ENCODE results near the gene LEF1. TPM values are rescaled to one million over a fixed set of nuclear protein-coding genes. Genes with fewer than 3 reads are reported as not detected.

LEF1 gene
- total RNA-seq, 2 donors from 2014 or later: 73.4 to 93.4 TPM

- Mint-ChIP-seq H3K36me3 (ENCODE audit: low read depth) (peaks cover 27% of the 10 kb centered on the region), H3K27me3 (no peaks in the 10 kb centered on the region), H3K4me3 (peak overlapping the region; percentile 20), H3K27ac (no peak overlapping the region), H3K9me3 (no peaks in the 10 kb centered on the region), H3K4me1 (peaks cover 42% of the 10 kb centered on the region)
- no peak for ATAC-seq (replicated peaks)
Measured at GRCh38 chr4:108120789-108121188, 47.9 kb downstream of the LEF1 start.

- Mint-ChIP-seq H3K27ac (peak overlapping the region; percentile 88), H3K4me1 (peaks cover 53% of the 10 kb centered on the region), H3K36me3 (ENCODE audit: low read depth) (peaks cover 26% of the 10 kb centered on the region), H3K27me3 (no peaks in the 10 kb centered on the region), H3K9me3 (no peaks in the 10 kb centered on the region), H3K4me3 (peak overlapping the region; percentile 80)
- ATAC-seq (replicated peaks): peak; percentile 38
Measured at GRCh38 chr4:108119199-108119800, 49.4 kb downstream of the LEF1 start.

- H3K4me1 Mint-ChIP-seq: peaks cover 59% of the 10 kb centered on the region
- peak overlapping the region; percentile 88 for H3K27ac Mint-ChIP-seq
- peak; percentile 50 for ATAC-seq (replicated peaks)
- H3K36me3 Mint-ChIP-seq (ENCODE audit: low read depth): peaks cover 30% of the 10 kb centered on the region
- no peaks in the 10 kb centered on the region for H3K9me3 Mint-ChIP-seq
- H3K4me3 Mint-ChIP-seq: peak overlapping the region; percentile 80
- no peaks in the 10 kb centered on the region for H3K27me3 Mint-ChIP-seq
Measured at GRCh38 chr4:108118505-108118904, 50.2 kb downstream of the LEF1 start.

GRCh38 chr4:108117418-108118182 lies 51.1 kb downstream of the LEF1 start:
- peaks cover 32% of the 10 kb centered on the region for H3K36me3 Mint-ChIP-seq (ENCODE audit: low read depth)
- peaks cover 65% of the 10 kb centered on the region for H3K4me1 Mint-ChIP-seq
- ATAC-seq (replicated peaks): peak; percentile 30
- no peaks in the 10 kb centered on the region for H3K9me3 Mint-ChIP-seq
- H3K27ac Mint-ChIP-seq: peak overlapping the region; percentile 88
- peak overlapping the region; percentile 80 for H3K4me3 Mint-ChIP-seq
- no peaks in the 10 kb centered on the region for H3K27me3 Mint-ChIP-seq

GRCh38 chr4:108116423-108117168 lies 52.1 kb downstream of the LEF1 start:
- peaks cover 32% of the 10 kb centered on the region for H3K36me3 Mint-ChIP-seq (ENCODE audit: low read depth)
- no peaks in the 10 kb centered on the region for H3K9me3 Mint-ChIP-seq
- ATAC-seq (replicated peaks): peak; percentile 72
- H3K4me1 Mint-ChIP-seq: peaks cover 63% of the 10 kb centered on the region
- no peaks in the 10 kb centered on the region for H3K27me3 Mint-ChIP-seq
- peak overlapping the region; percentile 80 for H3K4me3 Mint-ChIP-seq
- H3K27ac Mint-ChIP-seq: peak overlapping the region; percentile 88

- H3K36me3 Mint-ChIP-seq (ENCODE audit: low read depth): peaks cover 43% of the 10 kb centered on the region
- no peaks in the 10 kb centered on the region for H3K9me3 Mint-ChIP-seq
- no peaks in the 10 kb centered on the region for H3K27me3 Mint-ChIP-seq
- peak overlapping the region; percentile 80 for H3K4me3 Mint-ChIP-seq
- ATAC-seq (replicated peaks): no peak
- H3K4me1 Mint-ChIP-seq: peaks cover 65% of the 10 kb centered on the region
- H3K27ac Mint-ChIP-seq: peak overlapping the region; percentile 88
Measured at GRCh38 chr4:108115168-108115526, 53.6 kb downstream of the LEF1 start.

- no peak for ATAC-seq (replicated peaks)
- H3K9me3 Mint-ChIP-seq: no peaks in the 10 kb centered on the region
- no peaks in the 10 kb centered on the region for H3K27me3 Mint-ChIP-seq
- H3K4me3 Mint-ChIP-seq: peak overlapping the region; percentile 80
- H3K36me3 Mint-ChIP-seq (ENCODE audit: low read depth): peaks cover 43% of the 10 kb centered on the region
- peaks cover 72% of the 10 kb centered on the region for H3K4me1 Mint-ChIP-seq
- peak overlapping the region; percentile 88 for H3K27ac Mint-ChIP-seq
Measured at GRCh38 chr4:108114503-108114902, 54.2 kb downstream of the LEF1 start.

GRCh38 chr4:108113229-108113628 lies 55.5 kb downstream of the LEF1 start:
- Mint-ChIP-seq H3K27ac (peak overlapping the region; percentile 88), H3K9me3 (no peaks in the 10 kb centered on the region), H3K36me3 (ENCODE audit: low read depth) (peaks cover 44% of the 10 kb centered on the region), H3K4me1 (peaks cover 78% of the 10 kb centered on the region), H3K4me3 (peak overlapping the region; percentile 80), H3K27me3 (no peaks in the 10 kb centered on the region)
- ATAC-seq (replicated peaks): peak; percentile 21

- no peaks in the 10 kb centered on the region for H3K27me3 Mint-ChIP-seq
- no peaks in the 10 kb centered on the region for H3K9me3 Mint-ChIP-seq
- H3K4me1 Mint-ChIP-seq: peaks cover 79% of the 10 kb centered on the region
- no peak overlapping the region for H3K27ac Mint-ChIP-seq
- H3K36me3 Mint-ChIP-seq (ENCODE audit: low read depth): peaks cover 52% of the 10 kb centered on the region
- ATAC-seq (replicated peaks): no peak
- peak overlapping the region; percentile 80 for H3K4me3 Mint-ChIP-seq
Measured at GRCh38 chr4:108111781-108112180, 57.0 kb downstream of the LEF1 start.

- Mint-ChIP-seq H3K27me3 (no peaks in the 10 kb centered on the region), H3K27ac (peak overlapping the region; percentile 89), H3K4me1 (peaks cover 81% of the 10 kb centered on the region), H3K9me3 (no peaks in the 10 kb centered on the region), H3K4me3 (peak overlapping the region; percentile 78), H3K36me3 (ENCODE audit: low read depth) (peaks cover 54% of the 10 kb centered on the region)
- ATAC-seq (replicated peaks): no peak
Measured at GRCh38 chr4:108110450-108110849, 58.3 kb downstream of the LEF1 start.

- Mint-ChIP-seq H3K27me3 (no peaks in the 10 kb centered on the region), H3K4me3 (peak overlapping the region; percentile 78), H3K27ac (peak overlapping the region; percentile 89), H3K36me3 (ENCODE audit: low read depth) (peaks cover 51% of the 10 kb centered on the region), H3K9me3 (no peaks in the 10 kb centered on the region), H3K4me1 (peaks cover 77% of the 10 kb centered on the region)
- peak; percentile 8 for ATAC-seq (replicated peaks)
Measured at GRCh38 chr4:108109997-108110416, 58.7 kb downstream of the LEF1 start.

GRCh38 chr4:108109111-108109510 lies 59.6 kb downstream of the LEF1 start:
- peaks cover 50% of the 10 kb centered on the region for H3K36me3 Mint-ChIP-seq (ENCODE audit: low read depth)
- H3K27ac Mint-ChIP-seq: peak overlapping the region; percentile 89
- H3K4me1 Mint-ChIP-seq: peaks cover 74% of the 10 kb centered on the region
- no peaks in the 10 kb centered on the region for H3K9me3 Mint-ChIP-seq
- no peak for ATAC-seq (replicated peaks)
- H3K4me3 Mint-ChIP-seq: peak overlapping the region; percentile 78
- no peaks in the 10 kb centered on the region for H3K27me3 Mint-ChIP-seq

- Mint-ChIP-seq H3K9me3 (no peaks in the 10 kb centered on the region), H3K36me3 (ENCODE audit: low read depth) (peaks cover 53% of the 10 kb centered on the region), H3K27ac (peak overlapping the region; percentile 89), H3K4me3 (peak overlapping the region; percentile 78), H3K4me1 (peaks cover 70% of the 10 kb centered on the region), H3K27me3 (no peaks in the 10 kb centered on the region)
- ATAC-seq (replicated peaks): peak; percentile 92
Measured at GRCh38 chr4:108107729-108108382, 60.9 kb downstream of the LEF1 start.

GRCh38 chr4:108107101-108107500 lies 61.6 kb downstream of the LEF1 start:
- Mint-ChIP-seq H3K36me3 (ENCODE audit: low read depth) (peaks cover 61% of the 10 kb centered on the region), H3K4me3 (peak overlapping the region; percentile 78), H3K27me3 (no peaks in the 10 kb centered on the region), H3K27ac (peak overlapping the region; percentile 89), H3K9me3 (no peaks in the 10 kb centered on the region), H3K4me1 (peaks cover 69% of the 10 kb centered on the region)
- ATAC-seq (replicated peaks): no peak

Data from activated T-helper 17 cell treated with anti-CD3 and anti-CD28 coated beads, Interleukin-2, amount 50 U/mL, for 72 hours (primary cell).